Measurements from ENCODE around the gene SEC16A. TPM values are rescaled to one million over a fixed set of nuclear protein-coding genes. Genes with fewer than 3 reads are reported as not detected.

The SEC16A gene
- total and polyA plus RNA-seq, 4 donors = 44.2 to 78.8 (median 46.7) TPM

DNA sequence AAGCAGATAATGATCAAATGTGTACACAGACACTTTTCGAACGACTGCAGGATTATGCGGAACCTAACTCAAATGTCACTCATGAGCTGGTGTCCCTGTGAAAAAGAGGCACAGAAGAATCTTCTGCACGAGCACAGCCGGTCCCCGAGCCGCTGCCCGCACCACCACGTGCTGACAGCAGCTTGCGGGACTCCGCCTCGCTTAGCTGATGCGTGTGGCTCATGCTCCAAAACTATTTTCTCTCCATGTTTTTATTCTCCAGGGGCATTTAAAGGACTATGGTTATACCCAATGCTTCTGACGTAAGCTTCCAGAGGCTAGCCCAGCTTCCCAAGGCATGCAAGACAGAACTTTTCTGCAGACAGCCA is 9.5 kb downstream of the SEC16A start:
- no peak overlapping the region for H3K4me3 ChIP-seq
- WGBS, 2 donors = 96% methylated on average over 14 of the region's 14 CpGs
- no peak overlapping the region for H3K9ac ChIP-seq (ENCODE audit: insufficient read depth in 1 of 2, low read length in 2 of 2)
- TF ChIP-seq CTCF (IDR thresholded peaks at IDR 0.05; ENCODE audit: control extremely low read depth, extremely low read depth) = no peak
- no peak overlapping the region for H3K27ac ChIP-seq (ENCODE audit: low read depth in 1 of 2, low read length in 1 of 2)
- ATAC-seq (ENCODE audit: insufficient read depth, low FRiP score) (no peak), DNase-seq (no peak)
- H3K4me1 ChIP-seq (ENCODE audit: control insufficient read depth in 5 of 5, insufficient read depth in 5 of 5, low read length in 5 of 5) = no peaks in the 10 kb centered on the region
- peaks cover 11 to 86% (median 58%) of the 10 kb centered on the region in 4 donors for H3K36me3 ChIP-seq (ENCODE audit: control insufficient read depth in 4 of 4, insufficient read depth in 4 of 4, low read length in 4 of 4)
- H3K27me3 ChIP-seq (ENCODE audit: control insufficient read depth in 3 of 3, insufficient read depth in 3 of 3, low read length in 2 of 3) = no peaks in the 10 kb centered on the region
- no peaks in the 10 kb centered on the region for H3K9me3 ChIP-seq (ENCODE audit: control insufficient read depth in 4 of 4, insufficient read depth in 3 of 4, low read length in 3 of 4)

GRCh38 chr9:136472640-136473353 is 10.0 kb downstream of the SEC16A start:
- Histone ChIP-seq H3K27me3 (ENCODE audit: control insufficient read depth in 3 of 3, insufficient read depth in 3 of 3, low read length in 2 of 3) (no peaks in the 10 kb centered on the region), H3K27ac (ENCODE audit: low read depth in 1 of 2, low read length in 1 of 2) (no peak overlapping the region), H3K9ac (ENCODE audit: insufficient read depth in 1 of 2, low read length in 2 of 2) (no peak overlapping the region), H3K36me3 (ENCODE audit: control insufficient read depth in 4 of 4, insufficient read depth in 4 of 4, low read length in 4 of 4) (peaks cover 11 to 86% (median 61%) of the 10 kb centered on the region in 4 donors), H3K4me3 (no peak overlapping the region), H3K4me1 (ENCODE audit: control insufficient read depth in 5 of 5, insufficient read depth in 5 of 5, low read length in 5 of 5) (no peaks in the 10 kb centered on the region), H3K9me3 (ENCODE audit: control insufficient read depth in 4 of 4, insufficient read depth in 3 of 4, low read length in 3 of 4) (no peaks in the 10 kb centered on the region)
- ATAC-seq (ENCODE audit: insufficient read depth, low FRiP score) (no peak), DNase-seq (no peak)
- TF ChIP-seq CTCF (IDR thresholded peaks at IDR 0.05; ENCODE audit: control extremely low read depth, extremely low read depth) = no peak
- WGBS, 2 donors = 89 to 90% methylated on average over 28 of the region's 28 CpGs

DNA sequence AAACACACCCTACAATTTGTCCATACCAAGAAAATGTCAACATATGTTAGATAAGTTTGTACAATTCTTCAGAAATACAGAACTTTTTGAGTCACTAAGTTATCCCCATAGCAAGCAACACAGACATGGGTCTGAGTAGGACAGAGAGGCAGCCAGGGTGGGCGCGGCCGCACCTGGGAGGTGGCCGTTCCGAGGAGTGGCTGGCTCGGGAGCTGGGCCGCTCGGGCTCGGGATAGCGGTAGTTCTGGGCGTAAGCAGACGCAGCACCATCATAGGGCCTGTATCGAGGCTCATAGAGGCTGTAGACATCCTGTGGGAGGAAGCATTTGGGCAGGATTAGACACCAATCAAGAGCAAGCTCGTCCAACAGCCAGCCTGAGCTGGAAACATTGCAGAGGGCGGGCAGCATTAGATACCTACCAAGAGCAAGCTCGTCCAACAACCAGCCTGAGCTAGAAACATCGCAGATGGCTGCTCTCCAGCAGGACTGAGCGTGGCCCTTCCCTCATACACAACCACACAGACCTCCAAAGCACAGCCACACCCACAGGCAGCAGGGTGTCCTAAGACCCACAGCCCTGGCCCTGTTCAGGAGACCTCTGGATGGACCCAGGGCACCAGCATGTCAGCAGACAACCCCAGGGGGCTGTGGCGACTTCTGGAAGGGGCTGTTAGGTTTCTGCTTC is 10.9 kb downstream of the SEC16A start:
- no peak for DNase-seq
- no peak for ATAC-seq (ENCODE audit: insufficient read depth, low FRiP score)
- Histone ChIP-seq H3K27ac (ENCODE audit: low read depth in 1 of 2, low read length in 1 of 2) (no peak overlapping the region), H3K4me3 (no peak overlapping the region), H3K9me3 (ENCODE audit: control insufficient read depth in 4 of 4, insufficient read depth in 3 of 4, low read length in 3 of 4) (no peaks in the 10 kb centered on the region), H3K36me3 (ENCODE audit: control insufficient read depth in 4 of 4, insufficient read depth in 4 of 4, low read length in 4 of 4) (peaks cover 11 to 85% (median 60%) of the 10 kb centered on the region in 4 donors), H3K27me3 (ENCODE audit: control insufficient read depth in 3 of 3, insufficient read depth in 3 of 3, low read length in 2 of 3) (no peaks in the 10 kb centered on the region), H3K4me1 (ENCODE audit: control insufficient read depth in 5 of 5, insufficient read depth in 5 of 5, low read length in 5 of 5) (no peaks in the 10 kb centered on the region), H3K9ac (ENCODE audit: insufficient read depth in 1 of 2, low read length in 2 of 2) (no peak overlapping the region)
- 93 to 95% methylated on average over 19 of the region's 19 CpGs for WGBS, 2 donors
- no peak for TF ChIP-seq CTCF (IDR thresholded peaks at IDR 0.05; ENCODE audit: control extremely low read depth, extremely low read depth)

All from lung (tissue), 12 donors.